ENCODE results near the gene HDGF.
"Not testable (repeated sequence)": the region's sequence is repeated elsewhere in the genome, so short reads cannot be mapped to it uniquely, and the experiment has no call there.

The HDGF gene

GRCh38 chr1:156766298-156767100 lies 15.0 kb upstream of the HDGF start:
- no peak for DNase-seq

- no peak for DNase-seq
Measured at GRCh38 chr1:156765666-156766065, 14.2 kb upstream of the HDGF start.

DNA sequence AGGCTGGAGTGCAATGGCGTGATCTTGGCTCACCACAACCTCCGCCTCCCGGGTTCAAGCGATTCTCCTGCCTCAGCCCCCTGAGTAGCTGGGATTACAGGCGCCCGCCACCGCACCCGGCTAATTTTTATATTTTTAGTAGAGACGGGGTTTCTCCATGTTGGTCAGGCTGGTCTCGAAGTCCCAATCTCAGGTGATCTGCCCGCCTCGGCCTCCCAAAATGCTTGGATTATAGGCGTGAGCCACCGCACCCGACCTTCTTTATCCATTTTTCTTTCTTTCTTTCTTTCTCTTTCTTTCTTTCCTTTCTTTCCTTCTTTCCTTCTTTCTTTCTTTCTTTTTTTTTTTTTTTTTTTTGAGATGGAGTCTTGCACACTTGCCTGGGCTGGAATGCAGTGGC lies 13.7 kb upstream of the HDGF start:
- DNase-seq: not testable (repeated sequence)

DNA sequence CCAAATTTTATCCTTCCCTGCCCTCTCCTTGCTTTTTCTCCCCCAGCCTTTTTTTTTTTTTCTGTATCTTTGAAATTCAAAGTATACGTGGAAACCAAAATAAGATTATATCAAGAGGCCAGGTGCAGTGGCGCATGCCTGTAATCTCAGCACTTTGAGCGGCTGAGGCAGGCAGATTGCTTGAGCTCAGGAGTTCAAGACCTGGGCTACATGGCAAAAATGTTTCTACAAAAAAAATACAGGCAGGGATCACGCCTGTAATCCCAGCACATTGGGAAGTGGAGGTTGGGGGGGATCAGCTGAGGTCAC lies 9.3 kb upstream of the HDGF start:
- no peak for DNase-seq

GRCh38 chr1:156760092-156760795 lies 8.8 kb upstream of the HDGF start:
- no peak for DNase-seq

DNA sequence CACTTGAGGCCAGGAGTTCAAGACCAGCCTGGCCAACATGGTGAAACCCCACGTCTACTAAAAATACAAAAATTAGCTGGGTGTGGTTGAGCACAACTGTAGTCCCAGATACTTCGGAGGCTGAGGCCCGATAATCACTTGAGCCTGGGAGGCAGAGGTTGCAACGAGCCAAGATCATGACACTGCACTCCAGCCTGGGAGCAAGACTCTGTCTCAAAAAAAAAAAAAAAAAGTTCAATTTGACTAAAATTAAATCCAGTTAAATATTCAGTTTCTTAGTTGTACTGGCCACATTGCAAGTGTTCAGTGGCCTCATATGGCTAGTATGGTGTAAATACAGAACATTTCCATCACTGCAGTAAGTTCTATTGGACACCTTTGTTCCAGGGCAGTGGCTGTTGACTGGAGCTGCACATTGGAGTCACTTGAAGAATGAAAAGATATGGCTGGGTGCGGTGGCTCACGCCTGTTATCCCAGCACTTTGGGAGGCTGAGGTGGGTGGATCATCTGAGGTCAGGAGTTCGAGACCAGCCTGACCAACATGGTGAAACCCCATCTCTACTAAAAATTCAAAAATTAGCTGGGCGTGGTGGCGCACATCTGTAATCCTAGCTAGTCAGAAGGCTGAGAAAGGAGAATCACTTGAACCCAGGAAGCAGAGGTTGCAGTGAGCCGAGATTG lies 6.2 kb upstream of the HDGF start:
- DNase-seq: not testable (repeated sequence)

GRCh38 chr1:156756355-156756754 lies 4.9 kb upstream of the HDGF start:
- no peak for DNase-seq

GRCh38 chr1:156755527-156755950 lies 4.1 kb upstream of the HDGF start:
- DNase-seq: no peak

DNA sequence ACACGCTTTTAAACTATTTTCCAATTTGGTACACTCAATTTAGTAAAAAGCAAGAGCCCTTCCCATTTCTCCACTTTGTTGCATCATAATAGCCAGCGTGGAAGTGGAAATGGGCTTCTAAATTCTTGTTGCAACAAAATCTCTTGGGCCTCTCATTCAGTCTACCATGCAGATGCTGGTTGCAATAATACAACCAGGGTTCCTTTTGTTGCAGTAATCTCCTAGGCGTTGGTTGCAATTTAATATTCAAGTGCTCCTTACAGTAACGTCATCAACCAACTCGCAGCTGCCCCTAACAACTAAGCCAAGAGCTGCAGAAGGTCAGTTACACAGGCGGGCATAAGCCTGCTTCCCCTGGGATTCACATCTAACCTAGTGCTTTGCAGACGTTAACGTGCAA lies 2.7 kb upstream of the HDGF start:
- no peak for DNase-seq

- no peak for DNase-seq
Measured at GRCh38 chr1:156752843-156753482, 1.5 kb upstream of the HDGF start.

DNA sequence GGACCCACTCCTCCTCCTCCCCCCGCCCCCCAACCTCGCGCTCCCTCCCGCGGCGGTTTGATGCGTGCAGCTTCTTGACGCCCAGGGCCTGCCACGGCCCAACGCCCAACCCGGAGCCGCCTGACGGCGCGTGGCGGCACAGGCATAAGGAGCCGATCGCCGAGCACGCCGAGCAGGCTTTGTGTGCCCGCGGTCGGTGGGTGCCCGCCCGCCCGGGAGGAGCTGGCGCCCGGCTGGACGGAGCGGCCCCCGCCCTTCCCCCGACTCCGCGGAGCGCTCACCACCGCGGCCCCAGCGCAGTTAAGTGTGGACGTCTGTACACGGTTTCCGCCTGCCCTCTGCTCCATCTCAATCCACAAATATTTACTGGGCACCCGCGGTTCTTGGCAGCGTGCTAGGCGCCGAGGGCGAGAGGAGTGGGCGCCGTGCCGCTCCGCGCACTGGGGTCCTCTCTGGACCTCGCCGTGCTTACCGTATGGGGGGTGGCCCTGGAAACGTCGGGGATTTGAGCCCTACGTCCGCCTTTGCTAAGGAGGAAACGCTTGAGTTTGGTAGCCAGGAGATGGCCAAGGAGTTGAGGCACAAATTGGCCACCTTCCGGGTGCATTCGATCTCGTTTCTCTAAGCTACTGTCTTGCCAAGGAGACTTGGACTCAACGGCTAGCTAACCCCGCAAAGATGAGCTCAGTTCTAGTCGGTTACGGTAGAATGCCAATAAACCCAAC lies 444 bp upstream of the HDGF start:
- peak; percentile 98 for DNase-seq

DNA sequence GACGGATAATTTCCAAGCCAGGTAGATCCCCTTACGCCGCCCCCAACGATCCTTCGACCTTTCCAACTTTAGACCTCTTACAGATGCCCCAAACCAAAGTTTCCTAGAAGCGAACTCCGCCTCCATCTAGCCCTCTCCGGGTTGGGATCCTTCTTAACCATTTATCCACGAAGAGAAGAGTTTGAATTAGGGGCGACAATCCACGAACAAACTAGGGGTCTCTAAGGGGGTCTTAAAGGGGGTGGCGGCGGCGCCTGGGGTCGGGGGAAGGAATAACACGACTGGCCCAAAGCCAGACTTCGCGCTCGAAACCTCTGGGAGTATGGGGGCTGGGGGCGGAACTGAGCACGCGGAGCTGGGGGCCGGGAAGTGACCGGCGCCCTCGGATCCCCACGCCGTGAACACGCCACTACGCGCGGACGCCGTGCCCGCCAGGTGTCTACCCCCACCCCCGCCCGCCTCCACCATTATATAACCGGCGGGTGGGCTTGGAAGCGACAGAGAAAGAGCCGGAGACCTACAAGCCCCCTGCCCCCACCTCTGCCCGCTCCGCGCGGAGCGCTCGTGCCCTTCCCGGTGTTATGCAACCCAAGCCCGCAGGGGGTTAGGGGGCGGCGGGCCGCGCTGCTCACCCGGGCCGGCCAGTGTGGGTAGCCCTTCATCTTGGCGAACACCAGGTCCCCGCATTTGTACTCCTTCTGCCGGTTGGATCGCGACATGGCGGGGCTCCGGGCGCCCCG lies 594 bp downstream of the HDGF start:
- DNase-seq: no peak

DNA sequence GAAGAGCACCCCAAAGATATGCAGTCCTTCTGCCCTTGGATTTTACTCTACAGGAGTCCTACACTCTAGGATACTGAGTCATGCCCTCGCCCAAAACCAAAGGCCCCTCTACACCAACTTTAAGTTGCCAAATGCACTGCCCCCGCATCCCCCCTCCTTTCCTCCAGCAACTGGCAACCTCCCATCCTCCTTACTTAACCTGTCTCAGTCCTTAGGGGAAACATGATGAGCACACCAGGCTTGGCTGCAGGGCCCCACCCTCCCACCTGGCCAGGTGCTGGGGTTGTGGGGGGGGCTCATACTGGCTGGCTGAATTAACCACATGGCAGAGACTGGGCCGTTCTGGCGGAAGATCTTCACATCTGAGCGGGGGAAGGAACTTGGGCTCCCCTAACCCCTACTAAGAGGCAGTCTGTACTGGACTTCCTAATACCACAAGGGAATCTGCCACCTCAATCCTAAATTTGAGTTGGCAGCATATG lies 1.2 kb downstream of the HDGF start:
- no peak for DNase-seq

DNA sequence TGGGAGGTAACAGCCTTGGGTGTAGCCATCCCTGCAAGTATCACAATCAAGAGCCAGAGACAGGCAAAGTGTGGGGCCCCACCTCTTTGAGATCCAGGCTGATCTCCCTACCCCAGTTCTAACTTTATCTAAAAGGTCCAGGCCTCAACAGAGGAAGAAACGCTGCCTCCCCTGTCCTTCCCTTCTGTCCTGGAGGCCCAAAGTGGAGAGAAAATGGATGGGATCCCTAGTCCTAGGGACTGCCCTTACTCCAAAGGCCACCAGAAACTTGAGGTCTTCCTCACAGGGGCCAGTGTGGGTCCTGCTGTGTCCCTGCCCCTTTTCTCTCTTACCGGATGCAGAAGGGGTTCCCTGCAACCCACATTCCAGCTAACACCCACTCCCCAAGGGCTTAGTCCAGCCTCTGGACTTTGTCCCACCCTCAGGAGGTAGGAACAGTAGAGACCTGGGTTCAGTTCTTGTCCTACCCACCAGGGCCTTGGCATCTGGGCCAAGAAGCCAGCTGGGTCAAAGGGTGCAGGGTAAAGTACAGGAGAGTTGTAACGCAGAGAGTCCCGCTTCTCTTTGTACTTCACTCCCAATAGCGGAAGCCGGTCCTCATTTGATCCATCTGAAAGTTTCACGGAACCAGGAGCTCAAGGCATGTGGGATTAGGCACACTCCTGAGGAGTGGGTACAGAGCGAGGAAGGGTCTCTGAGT lies 1.9 kb downstream of the HDGF start:
- no peak for DNase-seq

- DNase-seq: peak; percentile 58
Measured at GRCh38 chr1:156748670-156749418, 2.6 kb downstream of the HDGF start.

DNA sequence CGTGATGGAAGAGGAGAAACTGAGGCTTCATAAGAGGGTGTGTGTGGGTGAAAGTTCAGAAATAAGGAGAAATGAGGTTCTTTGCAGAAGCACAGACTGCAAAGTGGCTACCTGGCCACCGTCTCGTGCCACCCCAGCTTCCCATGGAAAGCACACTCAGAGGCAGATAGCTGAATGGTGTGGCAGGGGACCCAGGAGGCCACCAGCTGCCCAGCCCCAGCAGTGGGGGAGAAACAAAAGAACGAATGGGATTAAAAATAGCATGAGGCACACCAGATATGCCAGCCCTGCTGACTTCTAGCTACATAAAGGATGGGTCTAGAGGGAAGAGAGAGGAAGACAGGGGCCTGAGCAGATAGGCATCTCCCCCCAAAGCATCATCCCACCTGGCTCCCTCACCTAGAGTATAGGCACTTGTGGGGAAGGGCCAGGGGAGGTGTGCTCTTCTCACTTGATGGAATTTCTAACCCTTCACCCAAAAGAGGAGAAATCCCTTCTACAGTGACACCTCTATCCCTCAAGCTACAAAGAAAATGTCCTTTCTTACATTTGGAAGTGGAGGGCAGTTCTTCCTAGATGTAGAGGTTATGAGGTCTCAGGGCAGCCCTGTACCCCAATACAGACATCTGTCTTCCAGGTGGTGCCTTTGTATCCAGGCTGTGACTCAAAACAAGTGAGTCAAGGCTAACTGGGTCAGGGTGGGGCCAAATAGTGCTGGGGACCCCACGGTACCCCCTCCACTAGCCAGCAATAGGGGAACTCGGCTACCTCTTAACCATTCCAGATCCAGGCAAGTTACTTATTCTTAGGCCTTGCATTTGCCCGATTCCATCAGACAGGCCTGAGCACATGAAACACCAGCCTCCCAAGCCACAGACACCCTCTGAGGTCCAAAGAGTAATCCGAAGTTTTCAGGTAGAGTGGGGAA lies 3.5 kb downstream of the HDGF start:
- DNase-seq: no peak

DNA sequence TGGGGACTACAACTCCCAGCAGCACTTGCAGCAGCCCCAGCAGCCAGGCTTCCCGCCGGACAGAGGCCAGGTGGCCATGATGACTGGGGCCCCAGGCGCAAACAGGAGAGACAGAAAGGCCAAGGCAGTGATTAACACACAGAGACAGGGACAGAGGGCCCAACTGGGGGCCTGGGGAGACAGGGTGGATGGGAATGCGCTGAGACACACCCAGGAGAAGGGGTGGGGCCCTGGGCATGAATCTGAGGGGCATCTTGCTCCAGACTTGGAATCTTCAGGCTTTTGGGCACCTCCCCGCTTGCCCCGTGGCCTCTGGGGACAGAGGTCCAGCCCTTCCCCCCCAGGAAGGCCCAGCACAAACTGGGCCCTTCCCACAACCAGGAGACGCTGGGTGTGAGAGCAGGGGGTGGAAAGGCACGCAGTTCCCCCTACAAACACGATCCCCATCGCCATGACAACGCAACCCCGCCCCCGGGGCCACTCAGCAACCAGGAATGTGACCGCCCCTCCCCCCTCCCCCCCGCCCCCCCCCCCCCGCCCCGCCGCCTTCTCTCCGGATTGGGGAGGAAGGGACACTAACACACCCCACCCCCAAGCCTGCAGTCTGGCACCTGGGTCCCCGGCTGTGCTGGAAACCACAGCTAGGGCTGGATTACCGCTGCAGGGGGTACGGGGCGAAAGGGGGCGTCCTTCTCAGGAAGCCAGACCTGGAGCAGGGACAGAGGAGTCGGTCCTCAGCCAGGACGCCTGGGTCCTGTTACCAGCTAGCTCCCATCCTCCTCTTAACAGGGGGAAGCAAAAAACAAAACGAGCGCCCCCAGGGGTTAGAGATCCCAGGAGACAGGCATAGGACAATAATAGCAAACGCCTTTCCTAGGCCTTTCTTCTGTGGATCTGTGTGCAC lies 4.5 kb downstream of the HDGF start:
- peak; percentile 95 for DNase-seq

DNA sequence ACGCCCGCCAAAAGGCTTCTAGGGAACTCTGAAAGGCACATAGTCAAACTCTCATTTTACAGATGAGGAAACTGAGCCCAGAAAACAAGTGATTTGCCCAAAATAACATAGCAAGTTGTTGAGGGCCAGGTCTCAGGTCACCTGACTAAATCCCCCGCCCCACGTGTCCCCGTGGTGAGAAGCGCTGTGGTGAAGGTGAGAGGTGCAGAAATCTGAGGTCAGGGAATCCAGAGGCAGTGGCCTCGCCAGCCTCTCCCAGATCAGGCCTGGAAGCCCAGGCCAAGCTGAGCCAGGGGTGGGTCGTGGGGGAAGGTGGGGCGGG lies 5.1 kb downstream of the HDGF start:
- DNase-seq: no peak
